HCT116 (cell line): Measurements from ENCODE around the gene RPS15A.
"Not testable (repeated sequence)": the region's sequence is repeated elsewhere in the genome, so short reads cannot be mapped to it uniquely, and the experiment has no call there.

Experiments used
- CBX3 ChIP-seq: IDR thresholded peaks from 2 replicates; pipeline ENCODE4 v1.6.1; 2012; ENCODE audit warnings: low read depth
- CEBPB ChIP-seq: IDR thresholded peaks from 2 replicates; pipeline ENCODE4 v1.6.1; 2012; ENCODE audit warnings: low read depth
- EGR1 ChIP-seq: IDR thresholded peaks from 2 replicates; pipeline ENCODE4 v1.6.1; 2012; ENCODE audit warnings: low read depth
- EZH2 ChIP-seq: fragments of 200-600 bp; sonication (generic); IDR thresholded peaks from 2 replicates; pipeline ENCODE4 v1.6.1; 2017; ENCODE audit warnings: antibody characterized with exemption, mixed run types
- EZH2phosphoT487 ChIP-seq: fragments of 200-600 bp; IDR thresholded peaks from 2 replicates; pipeline ENCODE4 v1.6.1; 2018; ENCODE audit warnings: antibody characterized with exemption, borderline replicate concordance
- JUND ChIP-seq: IDR thresholded peaks from 2 replicates; pipeline ENCODE4 v1.6.1; 2012
- POLR2A ChIP-seq: IDR thresholded peaks from 2 replicates; pipeline ENCODE4 v1.7.0; 2011; ENCODE audit warnings: borderline replicate concordance; ENCODE audit not compliant: insufficient read depth, insufficient read length; ENCODE audit errors: extremely low read depth
- POLR2AphosphoS5 ChIP-seq: IDR thresholded peaks from 2 replicates; pipeline ENCODE4 v1.6.1; 2011; ENCODE audit warnings: mild to moderate bottlenecking, low read depth, low read length, moderate library complexity
- RAD21 ChIP-seq: IDR thresholded peaks from 2 replicates; pipeline ENCODE4 v1.6.1; 2012; ENCODE audit warnings: low read depth, mild to moderate bottlenecking
- SIN3A ChIP-seq: IDR thresholded peaks from 2 replicates; pipeline ENCODE4 v1.6.1; 2012; ENCODE audit warnings: low read depth
- SRF ChIP-seq: IDR thresholded peaks from 2 replicates; pipeline ENCODE4 v1.6.1; 2012; ENCODE audit warnings: low read depth
- TCF7L2 ChIP-seq: IDR thresholded peaks from 2 replicates; pipeline ENCODE4 v1.7.0; 2011; ENCODE audit warnings: borderline replicate concordance, inconsistent platforms; ENCODE audit not compliant: insufficient read depth, insufficient read length; ENCODE audit errors: extremely low read depth
- ZFX ChIP-seq: fragments of 450-650 bp; IDR thresholded peaks from 2 replicates; pipeline ENCODE4 v1.6.1; 2017
- TF ChIP-seq, protein P1 (sequence below), 3 experiments: fragments of 200-600 bp in 1 of 3; sonication (generic) in 1 of 3; IDR thresholded peaks in 2 of 3; conservative IDR thresholded peaks in 1 of 3; 2 replicates each; pipeline ENCODE4 v1.5.1; 2012 to 2017; ENCODE audit warnings: low read depth in 2 of 3, low read length in 2 of 3, antibody characterized with exemption in 1 of 3, borderline replicate concordance in 1 of 3, control low read depth in 1 of 3, mild to moderate bottlenecking in 1 of 3, mixed read lengths in 1 of 3, mixed run types in 1 of 3, moderate library complexity in 1 of 3; ENCODE audit not compliant: insufficient read depth in 1 of 3

DNA sequence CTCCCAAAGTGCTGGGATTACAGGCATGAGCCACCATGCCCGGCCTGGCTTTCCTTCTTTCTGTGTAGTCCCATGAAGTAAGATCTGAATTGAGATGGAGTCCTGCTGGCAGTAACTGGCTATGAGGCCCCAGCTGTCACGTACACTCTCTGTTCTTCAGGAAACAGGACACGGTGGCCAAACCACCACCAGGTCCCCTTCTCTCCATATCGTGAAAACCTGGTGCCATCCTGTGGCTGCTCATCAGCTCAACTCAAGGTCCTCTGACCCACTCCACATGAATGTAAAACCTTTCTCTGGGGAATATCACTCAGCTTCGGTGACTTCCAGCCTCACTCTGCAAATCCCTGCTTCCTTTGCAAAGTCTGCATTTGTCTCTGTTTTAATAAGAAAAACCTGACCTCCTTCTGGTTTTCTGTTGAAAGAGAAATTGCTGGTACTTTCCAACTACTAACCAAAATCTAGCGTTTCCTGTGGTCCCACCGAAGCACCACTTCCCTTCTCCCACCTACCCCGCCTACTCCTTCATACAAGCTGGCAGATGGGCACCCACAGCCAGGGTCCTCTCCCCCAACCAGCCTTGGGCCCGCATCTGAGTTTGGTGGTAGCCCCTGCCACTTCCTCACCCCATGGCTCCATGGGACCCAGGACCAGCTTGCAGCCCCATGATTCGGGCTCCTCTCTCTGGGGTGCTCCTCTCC lies 32.0 kb downstream of the RPS15A start:
- TF ChIP-seq, protein P1, sequence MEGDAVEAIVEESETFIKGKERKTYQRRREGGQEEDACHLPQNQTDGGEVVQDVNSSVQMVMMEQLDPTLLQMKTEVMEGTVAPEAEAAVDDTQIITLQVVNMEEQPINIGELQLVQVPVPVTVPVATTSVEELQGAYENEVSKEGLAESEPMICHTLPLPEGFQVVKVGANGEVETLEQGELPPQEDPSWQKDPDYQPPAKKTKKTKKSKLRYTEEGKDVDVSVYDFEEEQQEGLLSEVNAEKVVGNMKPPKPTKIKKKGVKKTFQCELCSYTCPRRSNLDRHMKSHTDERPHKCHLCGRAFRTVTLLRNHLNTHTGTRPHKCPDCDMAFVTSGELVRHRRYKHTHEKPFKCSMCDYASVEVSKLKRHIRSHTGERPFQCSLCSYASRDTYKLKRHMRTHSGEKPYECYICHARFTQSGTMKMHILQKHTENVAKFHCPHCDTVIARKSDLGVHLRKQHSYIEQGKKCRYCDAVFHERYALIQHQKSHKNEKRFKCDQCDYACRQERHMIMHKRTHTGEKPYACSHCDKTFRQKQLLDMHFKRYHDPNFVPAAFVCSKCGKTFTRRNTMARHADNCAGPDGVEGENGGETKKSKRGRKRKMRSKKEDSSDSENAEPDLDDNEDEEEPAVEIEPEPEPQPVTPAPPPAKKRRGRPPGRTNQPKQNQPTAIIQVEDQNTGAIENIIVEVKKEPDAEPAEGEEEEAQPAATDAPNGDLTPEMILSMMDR (IDR thresholded peaks at IDR 0.05 in 2 of 3, conservative IDR thresholded peaks at IDR 0.05 in 1 of 3; ENCODE audit: borderline replicate concordance in 1 of 3, insufficient read depth in 1 of 3, low read depth in 2 of 3, low read length in 2 of 3) = not testable (repeated sequence)
- TF ChIP-seq EZH2phosphoT487, EZH2, SRF, JUND, RAD21, POLR2A, TCF7L2, POLR2AphosphoS5, SIN3A, CEBPB, EGR1, CBX3, ZFX: not testable (repeated sequence)
